ENCODE data around the gene HSPA1A. TPM values are rescaled to one million over a fixed set of nuclear protein-coding genes. Genes with fewer than 3 reads are reported as not detected.

HSPA1A gene
- total and polyA plus RNA-seq, 9 of the 15 experiments (the other 6 are each of a cell fraction or from before 2014, with no cell fraction given): 2.2 to 273 (median 107) TPM

- no peak for TF ChIP-seq GATA2 (CRISPR knock-in tag; IDR thresholded peaks at IDR 0.05)
- TF ChIP-seq ZNF444 (CRISPR knock-in tag; IDR thresholded peaks at IDR 0.05): no peak
- no peak for TF ChIP-seq ZNF280A (IDR thresholded peaks at IDR 0.05; ENCODE audit: low read depth, partially characterized antibody)
- peak; percentile 71 for TF ChIP-seq ASH1L (IDR thresholded peaks at IDR 0.05; ENCODE audit: borderline replicate concordance, low read depth, partially characterized antibody)
- TF ChIP-seq ZNF830 (CRISPR knock-in tag; IDR thresholded peaks at IDR 0.05): peak; percentile 29; the same call in 1 of the 2 replicates
- TF ChIP-seq NCOA1 (IDR thresholded peaks at IDR 0.05; ENCODE audit: low read depth): no peak
- no peak for TF ChIP-seq ZNF12 (CRISPR knock-in tag; IDR thresholded peaks at IDR 0.05)
- peak; percentile 92 for TF ChIP-seq ATF3 (IDR thresholded peaks at IDR 0.05)
- TF ChIP-seq ATF3 (CRISPR knock-in tag; conservative IDR thresholded peaks at IDR 0.05): no peak; the same call in 1 of the 2 replicates
- no peak for TF ChIP-seq CREB3 (tag; conservative IDR thresholded peaks at IDR 0.05; ENCODE audit: low read depth)
- peak; percentile 49; the same call in 1 of the 2 replicates for TF ChIP-seq CREB3L1 (IDR thresholded peaks at IDR 0.05; ENCODE audit: borderline replicate concordance, low read depth)
- peak; percentile 78; the same call in 1 of the 2 replicates for TF ChIP-seq ZNF695 (CRISPR knock-in tag; IDR thresholded peaks at IDR 0.05)
- peak; percentile 87 for TF ChIP-seq JUND (IDR thresholded peaks at IDR 0.05; ENCODE audit: borderline replicate concordance, low read depth, low read length)
- peak; percentile 85; the same call in 2 of the 3 replicates for TF ChIP-seq JUND (tag; IDR thresholded peaks at IDR 0.05; ENCODE audit: borderline replicate concordance, low read depth, low read length)
- TF ChIP-seq NFE2 (IDR thresholded peaks at IDR 0.05; ENCODE audit: low read depth): peak; percentile 45
- peak; percentile 99 for TF ChIP-seq TOE1 (IDR thresholded peaks at IDR 0.05; ENCODE audit: borderline replicate concordance)
- no peak for TF ChIP-seq TOE1 (CRISPR knock-in tag; IDR thresholded peaks at IDR 0.05; ENCODE audit: borderline replicate concordance, low read depth)
- TF ChIP-seq NEUROD1 (IDR thresholded peaks at IDR 0.05; ENCODE audit: borderline replicate concordance, low read depth, low read length, partially characterized antibody): peak; percentile 98
- peak; percentile 87 to 89 for TF ChIP-seq E2F6 (IDR thresholded peaks at IDR 0.05; ENCODE audit: borderline replicate concordance in 1 of 2, extremely low read depth in 1 of 2, insufficient read depth in 1 of 2, insufficient read length in 1 of 2, low read depth in 1 of 2, low read length in 1 of 2, poor library complexity in 1 of 2, severe bottlenecking in 1 of 2)
- TF ChIP-seq TCFL5 (CRISPR knock-in tag; conservative IDR thresholded peaks at IDR 0.05): 0 out of 2 replicates have a peak, but pooled peaks have one; percentile 2
Observed at GRCh38 chr6:31862344-31863235, 47.2 kb downstream of the HSPA1A start, which contains the start of gene NEU1 (continued).
